ENCODE results near the gene SMTNL1.

The SMTNL1 gene

GRCh38 chr11:57588046-57588710 is 50.8 kb downstream of the SMTNL1 start:
- ATAC-seq: no peak

GRCh38 chr11:57596266-57596885 is 59.0 kb downstream of the SMTNL1 start:
- ATAC-seq (no peak), DNase-seq (no peak)

More at GRCh38 chr11:57588046-57588710, 50.8 kb downstream of the SMTNL1 start:
- no peak for DNase-seq

- ATAC-seq: no peak
- no peak for DNase-seq
These were observed 60.1 kb downstream of the SMTNL1 start, which contains the start of gene SERPING1 for GRCh38 chr11:57597461-57597915. TSS of gene SERPING1 (plus strand) at chr11:57597685. CDS start at chr11:57598271, 586 bp downstream.

- no peak for ATAC-seq
- DNase-seq: no peak
These were observed 60.8 kb downstream of the SMTNL1 start for GRCh38 chr11:57597916-57598830.

- no peak for DNase-seq
These were observed 61.4 kb downstream of the SMTNL1 start for GRCh38 chr11:57598831-57599155.

GRCh38 chr11:57599381-57599780 is 62.0 kb downstream of the SMTNL1 start:
- ATAC-seq (no peak), DNase-seq (no peak)

More at GRCh38 chr11:57598831-57599155, 61.4 kb downstream of the SMTNL1 start:
- no peak for ATAC-seq
